LNCaP clone FGC (cell line): ENCODE data around the gene SNAP47.

Experiments
- DNase-seq: peaks from one replicate; pipeline ENCODE4 v3.0.0-alpha.2; 2011; ENCODE audit warnings: low read depth
- H3K4me3 ChIP-seq: 2 replicates; pipeline ENCODE4 v1.5.1; 2011; ENCODE audit warnings: mild to moderate bottlenecking, low read depth, low read length, control low read depth
- CTCF ChIP-seq: IDR thresholded peaks from 2 replicates; pipeline ENCODE4 v1.5.1; 2012; ENCODE audit warnings: mild to moderate bottlenecking; ENCODE audit not compliant: control insufficient read depth, insufficient read depth; ENCODE audit errors: extremely low read depth

SNAP47 gene

GRCh38 chr1:227793948-227794816, 58.9 kb downstream of the SNAP47 start:
- DNase-seq: no peak
- no peak overlapping the region for H3K4me3 ChIP-seq
- no peak for TF ChIP-seq CTCF

GRCh38 chr1:227794817-227795192, 59.6 kb downstream of the SNAP47 start:
- DNase-seq: no peak
- no peak for TF ChIP-seq CTCF
- no peak overlapping the region for H3K4me3 ChIP-seq

- TF ChIP-seq CTCF: no peak
- no peak overlapping the region for H3K4me3 ChIP-seq
- DNase-seq: no peak
These were observed 60.5 kb downstream of the SNAP47 start for GRCh38 chr1:227795732-227796131.

GRCh38 chr1:227796359-227796915, 61.2 kb downstream of the SNAP47 start:
- TF ChIP-seq CTCF: no peak
- no peak for DNase-seq
- no peak overlapping the region for H3K4me3 ChIP-seq

GRCh38 chr1:227797144-227797543, 61.9 kb downstream of the SNAP47 start:
- no peak for DNase-seq
- no peak overlapping the region for H3K4me3 ChIP-seq
- no peak for TF ChIP-seq CTCF

GRCh38 chr1:227797625-227798024, 62.4 kb downstream of the SNAP47 start:
- no peak overlapping the region for H3K4me3 ChIP-seq
- TF ChIP-seq CTCF: no peak
- no peak for DNase-seq
